HG03432 (cell line): ENCODE measurements around the gene MTG2.

Experiments
- ATAC-seq: cut with Tn5 transposase; IDR thresholded peaks from one replicate; pipeline ENCODE4 v1.9.1; 2021; ENCODE audit warnings: mild to moderate bottlenecking, moderate library complexity; ENCODE audit not compliant: unreplicated experiment

The MTG2 gene

DNA sequence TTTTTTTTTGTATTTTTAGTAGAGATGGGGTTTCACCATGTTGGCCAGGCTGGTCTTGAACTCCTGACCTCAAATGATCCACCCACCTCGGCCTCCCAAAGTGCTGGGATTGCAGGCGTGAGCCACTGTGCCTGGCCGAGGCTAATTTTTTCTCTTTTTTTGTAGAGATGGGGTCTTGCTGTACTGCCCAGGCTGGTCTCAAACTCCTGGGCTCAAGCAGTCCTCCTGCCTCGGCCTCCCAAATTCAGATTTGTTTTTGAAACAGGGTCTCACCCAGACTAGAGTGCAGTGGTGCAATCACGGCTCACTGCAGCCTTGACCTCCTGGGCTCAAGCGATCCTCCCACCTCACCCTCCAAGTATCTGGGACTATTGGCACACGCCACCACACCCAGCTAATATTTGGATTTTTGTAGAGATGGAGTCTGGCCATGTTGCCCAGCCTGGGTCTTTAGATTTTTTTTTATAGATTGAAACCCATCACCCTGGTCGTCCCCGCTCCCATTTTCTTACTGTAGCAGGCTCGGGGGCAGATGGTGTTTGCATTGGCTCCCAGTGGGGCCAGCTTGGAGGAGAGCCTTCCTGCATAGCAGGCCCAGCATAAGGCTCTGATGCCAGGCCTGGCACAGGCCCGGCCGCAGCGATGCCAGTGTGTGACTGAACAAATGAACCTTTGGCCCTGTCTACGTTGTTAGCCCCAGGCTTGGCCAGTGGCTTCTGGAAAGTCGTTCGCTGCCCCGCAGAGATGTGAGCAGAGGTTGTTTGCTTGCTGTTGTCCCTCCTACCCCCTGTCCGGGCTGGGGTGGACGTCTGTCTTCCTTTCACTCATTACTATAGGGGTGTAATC, 4.3 kb upstream of the MTG2 start:
- ATAC-seq: no peak

DNA sequence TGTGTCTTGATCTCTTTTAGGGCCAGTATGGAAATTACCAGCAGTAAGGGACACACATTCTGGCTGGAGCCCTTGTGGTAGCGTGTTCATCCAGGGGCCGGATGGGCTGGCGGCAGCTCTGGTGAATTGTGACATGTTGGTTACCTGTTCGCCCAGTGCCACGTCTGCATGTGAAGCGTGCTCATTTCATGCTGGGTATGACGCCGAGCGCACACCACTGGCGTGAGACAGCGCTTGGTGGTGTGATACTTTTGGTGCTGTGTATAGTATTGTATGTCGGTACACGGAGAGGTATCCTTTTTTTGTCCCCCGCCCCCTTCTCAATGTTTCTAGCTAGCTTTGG, 3.7 kb upstream of the MTG2 start:
- ATAC-seq: no peak

DNA sequence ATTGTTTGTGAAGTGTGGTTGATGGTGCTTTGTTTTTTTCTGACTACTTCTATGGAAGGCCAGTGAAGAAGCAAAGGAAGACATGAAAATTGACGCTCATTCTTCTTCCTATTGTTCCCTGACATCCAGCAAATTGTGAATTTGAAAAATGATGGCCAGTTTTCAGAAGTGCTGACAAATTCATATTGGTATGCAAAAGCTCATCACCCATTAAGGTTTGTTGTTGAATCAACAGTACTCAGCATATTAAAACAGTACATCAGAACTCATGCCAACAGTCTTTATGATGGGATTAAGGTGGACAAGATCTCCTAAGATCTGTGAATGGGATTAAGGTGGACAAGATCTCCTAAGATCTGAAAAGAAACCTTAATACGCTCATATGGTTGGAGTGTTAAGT, 1.0 kb upstream of the MTG2 start:
- ATAC-seq: no peak

DNA sequence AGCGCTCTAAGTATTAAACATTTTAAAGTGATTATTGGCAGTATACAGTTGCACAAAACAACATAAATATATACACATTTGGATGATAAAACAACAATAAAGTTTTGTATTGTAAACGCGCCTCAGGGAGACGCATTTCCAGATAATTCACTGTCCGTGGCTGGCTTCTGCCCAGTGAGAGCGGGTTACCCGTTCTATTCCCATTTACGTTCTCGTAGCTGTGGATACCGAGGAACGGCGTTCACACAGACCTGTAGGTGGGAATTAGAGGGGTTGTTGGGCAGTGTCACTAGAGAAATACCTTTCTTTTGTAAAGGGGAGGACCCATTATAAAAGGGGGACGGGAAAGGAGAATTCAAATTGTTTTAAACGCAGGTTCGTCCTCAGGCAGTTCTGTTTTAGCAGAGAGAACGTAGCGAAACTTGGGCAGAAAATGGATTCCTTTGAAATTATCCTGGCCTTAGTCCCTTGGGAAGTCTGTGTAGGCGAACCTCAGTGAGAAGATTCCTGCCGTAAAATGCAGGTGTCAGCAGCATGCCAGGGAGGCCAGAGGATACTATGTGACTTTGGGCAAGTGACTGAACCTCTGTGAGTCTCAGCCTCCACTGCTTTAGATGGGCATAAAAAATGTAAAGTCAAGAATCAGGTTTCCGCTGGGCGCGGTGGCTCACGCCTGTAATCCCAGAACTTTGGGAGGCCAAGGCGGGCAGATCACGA, 756 bp downstream of the MTG2 start:
- ATAC-seq: no peak

DNA sequence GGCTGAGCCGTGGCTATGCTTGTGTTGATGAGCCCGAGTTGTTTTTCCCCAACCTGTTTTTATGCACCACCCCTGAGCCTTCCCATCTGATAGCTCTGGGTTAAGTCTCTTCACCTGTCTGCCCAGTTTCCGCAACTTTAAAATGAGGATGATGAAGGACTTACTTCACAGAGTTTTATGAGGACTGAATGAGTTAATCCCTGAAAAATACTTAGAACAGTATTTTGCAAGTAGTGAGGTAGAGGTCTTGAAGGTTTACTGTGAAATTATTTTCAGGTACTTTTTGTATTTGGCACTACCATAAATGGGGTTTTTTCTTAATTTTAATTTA, 3.2 kb downstream of the MTG2 start:
- no peak for ATAC-seq

DNA sequence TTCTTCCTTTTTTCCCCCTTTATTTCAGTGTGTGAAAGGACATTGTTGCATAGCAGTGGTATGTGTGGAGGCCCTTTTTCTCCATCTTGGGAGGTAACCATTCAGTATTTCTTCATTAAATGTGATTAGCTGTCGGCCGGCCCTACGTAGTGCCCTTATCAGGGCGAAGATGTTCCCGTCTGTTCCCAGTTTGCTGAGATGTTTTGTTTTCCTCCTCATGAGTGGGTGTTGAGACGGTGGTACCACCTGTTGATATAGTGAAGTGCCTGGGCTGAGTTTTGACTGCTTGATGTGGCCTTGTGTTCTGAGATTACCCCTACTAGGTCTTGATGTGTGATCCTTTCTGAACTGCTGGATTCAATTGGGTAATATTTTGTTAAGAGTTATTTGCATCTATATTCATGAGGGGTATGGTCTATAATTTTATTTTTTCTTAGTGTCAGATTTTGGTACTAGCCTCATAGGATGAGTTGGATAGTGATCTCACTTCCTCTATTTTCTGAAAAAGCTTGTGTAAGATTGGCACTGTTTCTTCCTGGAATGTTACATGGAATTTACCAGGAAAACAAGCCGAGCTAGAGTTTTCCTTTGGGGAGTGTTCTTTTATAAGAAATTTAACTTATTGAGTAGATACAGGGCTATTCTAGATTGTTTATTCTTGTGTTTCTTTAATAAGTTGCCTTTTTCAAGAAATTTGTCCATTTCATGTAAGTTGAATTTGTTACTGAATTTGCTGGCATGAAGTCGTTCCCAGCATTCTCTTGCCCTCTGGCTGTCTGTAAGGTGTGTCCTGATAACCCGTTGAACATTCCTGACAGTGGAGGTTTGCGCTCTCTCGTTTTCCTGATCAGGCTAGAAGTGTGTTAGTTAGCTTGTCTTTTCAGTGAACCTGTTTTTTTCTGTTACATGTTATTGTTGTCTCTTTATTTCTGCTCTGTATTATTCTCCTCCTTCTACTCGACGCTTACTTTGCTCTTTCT, 4.3 kb downstream of the MTG2 start:
- no peak for ATAC-seq

DNA sequence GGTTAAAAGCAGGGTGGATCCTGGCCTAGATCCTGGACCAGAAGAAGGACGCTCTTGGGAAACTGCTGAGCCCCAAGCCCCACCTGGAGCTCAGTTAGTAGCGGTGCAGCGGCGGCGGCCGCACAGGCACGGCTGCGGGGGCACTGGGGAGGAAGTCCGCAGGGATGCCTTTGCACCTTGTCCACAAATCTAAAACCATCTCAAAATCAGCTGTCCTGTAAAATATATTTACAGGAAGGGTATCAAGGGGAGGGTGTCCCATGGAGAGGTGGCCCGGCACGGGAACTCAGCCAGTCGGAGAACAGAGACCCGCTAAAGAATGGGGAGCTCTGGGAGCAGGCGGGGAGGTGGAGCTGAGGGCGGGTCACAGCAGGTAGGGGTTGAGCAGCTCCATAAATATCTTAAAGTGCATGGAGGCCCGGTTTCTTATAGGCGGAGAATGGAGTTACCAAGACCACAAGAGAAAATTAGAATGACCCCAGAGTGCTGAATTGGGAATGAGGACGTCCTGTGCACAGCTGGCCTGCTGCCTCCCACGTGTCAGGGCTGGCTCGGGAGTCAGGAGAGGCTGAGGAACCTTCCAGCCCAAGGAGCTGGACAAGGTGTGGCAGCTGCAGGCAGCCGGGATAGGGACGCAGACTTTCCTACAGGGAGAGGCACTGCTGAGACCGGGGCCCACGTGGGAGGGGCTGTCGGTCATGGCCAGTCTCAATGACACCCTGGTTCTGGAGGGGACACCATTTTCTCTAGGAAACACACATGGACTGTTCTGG, 8.0 kb downstream of the MTG2 start:
- no peak for ATAC-seq

DNA sequence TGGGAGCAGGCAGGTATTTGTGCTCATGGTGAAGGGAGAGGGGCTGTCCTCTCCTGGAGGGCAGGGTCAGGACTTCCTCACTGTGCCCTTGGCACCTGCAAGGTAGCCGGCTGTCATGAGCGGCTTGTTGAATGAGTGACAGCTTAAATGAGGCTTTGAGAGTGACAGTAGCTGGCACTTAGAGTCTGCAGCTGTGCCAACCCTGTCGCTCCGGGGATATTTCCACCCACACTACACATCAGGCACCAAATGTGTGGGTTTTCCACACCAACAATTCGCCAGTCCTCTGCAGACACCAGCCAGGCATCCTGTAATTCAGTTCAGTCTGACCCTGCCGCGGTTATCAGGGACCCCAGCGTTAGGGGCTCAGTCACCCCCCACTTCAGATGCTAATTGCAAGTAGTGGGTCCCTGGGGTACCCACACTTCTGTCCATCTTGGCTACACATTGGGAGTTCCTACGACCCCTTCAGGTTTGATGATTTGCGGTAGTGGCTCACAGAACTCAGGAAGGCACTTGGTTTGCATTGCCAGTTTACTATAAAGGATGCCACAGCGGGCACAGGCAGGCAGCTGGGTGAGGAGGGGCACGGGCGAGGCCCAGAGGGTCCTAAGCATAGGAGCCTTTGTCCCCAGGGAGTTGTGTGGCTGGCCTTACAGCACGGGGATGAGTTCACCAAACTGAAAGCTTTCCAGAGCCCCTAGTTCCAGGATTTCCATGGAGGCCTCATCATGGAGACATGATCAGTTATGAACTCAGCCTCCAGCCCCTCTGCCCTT, 9.1 kb downstream of the MTG2 start:
- no peak for ATAC-seq

DNA sequence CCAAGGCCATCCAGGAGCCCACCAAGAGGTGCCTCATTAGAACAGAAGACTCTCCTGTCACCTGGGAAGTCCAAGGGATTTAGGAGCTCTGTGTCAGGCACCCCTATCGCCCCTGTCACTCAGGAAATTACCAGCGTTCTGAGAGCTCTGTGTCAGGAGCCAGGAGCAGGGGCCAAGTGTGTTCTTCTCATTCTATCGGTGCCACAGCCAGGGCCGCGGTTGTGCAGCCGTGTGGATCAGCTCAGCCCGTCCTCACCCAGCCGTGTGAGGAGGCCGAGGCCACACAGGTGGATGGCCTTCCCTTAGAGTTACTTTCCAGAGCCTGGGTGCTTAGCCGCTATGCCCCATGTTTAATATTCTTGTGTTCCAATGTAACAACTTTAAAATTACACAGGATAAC, 9.8 kb downstream of the MTG2 start:
- ATAC-seq: no peak

DNA sequence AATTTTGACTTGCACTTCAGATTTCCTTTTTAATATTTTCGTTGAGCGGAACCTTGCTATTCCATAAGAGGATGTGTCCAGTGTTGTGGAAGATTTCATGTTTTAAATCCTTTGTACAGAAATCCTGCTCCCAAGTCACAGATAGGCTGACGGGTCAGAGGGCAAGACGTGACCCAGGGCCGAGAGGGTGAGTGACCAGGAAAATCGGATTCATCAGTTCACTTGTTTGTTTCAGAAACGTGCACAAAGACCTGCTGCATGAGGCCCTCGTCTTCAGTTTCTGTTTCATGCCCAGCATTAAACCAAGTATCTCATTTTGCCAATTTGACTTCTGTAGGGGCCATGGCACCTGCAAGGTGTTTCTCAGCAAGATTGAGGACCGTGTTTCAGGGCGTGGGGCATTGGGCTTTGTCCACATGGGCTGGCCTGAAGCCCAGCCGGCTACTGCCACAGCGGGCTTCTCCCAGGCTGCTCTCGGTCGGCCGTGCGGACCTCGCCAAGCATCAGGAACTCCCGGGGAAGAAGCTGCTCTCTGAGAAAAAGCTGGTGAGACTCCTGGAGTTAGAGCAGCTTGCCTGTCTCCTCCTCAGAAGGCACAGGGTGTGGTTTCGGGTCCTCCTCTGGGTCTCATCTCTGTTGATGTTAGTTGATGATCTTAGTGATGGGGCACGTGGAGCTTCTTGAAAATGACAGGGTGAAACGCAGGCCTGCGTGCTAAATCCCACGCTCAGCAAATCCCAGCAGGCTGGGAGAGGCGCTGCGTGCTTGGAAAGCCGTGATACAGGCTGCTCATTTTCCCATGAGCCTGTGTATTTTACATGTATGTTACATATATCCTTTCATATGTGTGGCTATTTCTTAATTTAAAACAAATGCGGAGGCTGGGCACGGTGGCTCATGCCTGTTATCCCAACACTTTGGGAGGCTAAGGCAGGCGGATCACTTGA, 10.5 kb downstream of the MTG2 start:
- no peak for ATAC-seq

DNA sequence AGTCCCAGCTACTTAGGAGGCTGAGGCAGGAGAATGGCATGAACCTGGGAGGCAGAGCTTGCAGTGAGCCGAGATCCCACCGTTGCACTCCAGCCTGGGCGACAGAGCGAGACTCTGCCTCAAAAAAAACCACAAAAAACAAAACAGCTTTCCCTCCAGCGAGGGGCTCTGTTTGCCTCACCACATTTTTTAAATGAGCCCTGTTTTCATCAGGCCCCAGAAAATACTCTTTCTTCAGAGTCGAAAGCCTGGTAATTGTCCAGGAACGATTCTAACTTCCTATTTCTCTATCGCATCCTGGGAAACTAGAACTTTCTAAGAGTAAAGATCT, 12.2 kb downstream of the MTG2 start:
- ATAC-seq: no peak

DNA sequence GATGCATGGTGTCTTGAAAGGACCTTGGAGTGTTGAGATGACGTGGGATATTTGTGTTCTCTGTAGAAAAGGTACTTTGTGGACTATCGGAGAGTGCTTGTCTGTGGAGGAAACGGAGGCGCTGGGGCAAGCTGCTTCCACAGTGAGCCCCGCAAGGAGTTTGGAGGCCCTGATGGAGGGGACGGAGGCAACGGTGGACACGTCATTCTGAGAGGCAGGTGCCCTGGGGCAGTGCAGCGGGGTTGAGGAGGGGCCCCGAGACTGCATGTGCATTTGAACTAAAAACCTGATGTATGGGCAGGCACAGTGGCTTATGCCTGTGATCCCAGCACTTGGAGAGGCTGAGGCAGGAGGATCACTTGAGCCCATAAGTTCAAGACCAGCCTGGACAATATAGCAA, 12.9 kb downstream of the MTG2 start:
- ATAC-seq: no peak

DNA sequence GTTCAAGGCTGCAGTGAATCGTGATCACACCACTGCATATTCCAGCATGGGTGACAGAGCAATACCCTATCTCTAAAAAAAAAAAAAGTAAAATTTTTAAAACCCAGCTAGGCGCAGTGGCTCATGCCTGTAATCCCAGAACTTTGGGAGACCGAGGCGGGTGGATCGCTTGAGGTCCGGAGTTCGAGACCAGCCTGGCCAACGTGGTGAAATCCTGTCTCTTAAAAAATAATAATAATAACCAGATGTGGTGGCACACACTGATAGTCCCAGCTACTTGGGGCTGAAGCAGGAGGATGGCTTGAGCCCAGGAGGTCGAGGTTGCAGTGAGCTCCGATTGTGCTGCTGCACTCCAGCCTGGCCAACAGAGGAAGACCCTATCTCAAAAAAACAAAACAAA, 13.5 kb downstream of the MTG2 start:
- ATAC-seq: no peak

DNA sequence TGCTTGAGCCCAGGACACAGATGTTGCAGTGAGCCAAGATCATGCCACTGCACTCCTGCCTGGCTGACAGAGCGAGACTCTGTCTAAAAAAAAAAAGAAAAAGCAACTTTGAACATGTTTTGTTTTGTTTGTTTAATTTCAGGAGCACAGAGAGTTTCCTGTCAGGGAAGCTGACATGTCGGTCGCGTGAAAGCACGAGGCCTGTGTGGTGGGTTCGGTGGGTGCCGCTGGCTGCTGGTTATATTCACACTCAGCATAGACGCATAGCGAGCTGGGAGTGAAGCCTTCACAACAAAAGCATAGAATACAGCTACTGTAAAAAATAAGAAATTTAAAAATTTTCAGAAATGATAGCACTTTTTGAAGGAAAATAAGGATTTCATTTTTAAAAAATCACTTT, 14.5 kb downstream of the MTG2 start:
- ATAC-seq: no peak

DNA sequence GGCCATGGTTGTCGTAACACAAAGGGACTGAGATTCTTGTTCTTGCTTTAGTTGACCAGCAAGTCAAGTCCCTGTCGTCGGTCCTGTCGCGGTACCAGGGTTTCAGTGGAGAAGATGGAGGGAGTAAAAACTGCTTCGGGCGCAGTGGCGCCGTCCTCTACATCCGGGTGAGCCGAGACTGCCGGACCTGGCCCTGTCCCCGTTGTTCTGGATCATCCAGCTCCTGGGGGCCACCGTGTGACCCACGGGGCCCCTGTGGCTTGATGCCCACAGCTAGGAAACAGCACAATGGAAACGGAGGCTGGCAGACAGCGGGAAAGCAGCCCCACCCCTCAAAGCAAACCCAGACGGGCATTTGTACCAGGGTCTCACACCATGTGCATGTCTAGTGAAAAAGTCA, 15.0 kb downstream of the MTG2 start:
- ATAC-seq: no peak

DNA sequence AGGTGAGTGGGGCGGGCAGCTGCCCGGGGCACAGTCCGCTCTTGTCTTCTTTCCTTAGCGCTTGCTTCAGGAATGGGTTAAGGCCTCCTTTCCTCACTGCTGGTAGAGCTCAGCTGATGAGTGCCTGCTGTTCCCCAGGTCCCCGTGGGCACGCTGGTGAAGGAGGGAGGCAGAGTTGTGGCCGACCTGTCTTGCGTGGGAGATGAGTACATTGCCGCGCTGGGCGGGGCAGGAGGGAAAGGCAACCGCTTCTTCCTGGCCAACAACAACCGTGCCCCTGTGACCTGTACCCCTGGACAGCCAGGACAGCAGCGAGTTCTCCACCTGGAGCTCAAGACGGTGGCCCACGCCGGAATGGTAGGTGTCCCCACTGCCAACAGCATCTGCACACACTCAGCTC, 15.7 kb downstream of the MTG2 start:
- ATAC-seq: no peak

DNA sequence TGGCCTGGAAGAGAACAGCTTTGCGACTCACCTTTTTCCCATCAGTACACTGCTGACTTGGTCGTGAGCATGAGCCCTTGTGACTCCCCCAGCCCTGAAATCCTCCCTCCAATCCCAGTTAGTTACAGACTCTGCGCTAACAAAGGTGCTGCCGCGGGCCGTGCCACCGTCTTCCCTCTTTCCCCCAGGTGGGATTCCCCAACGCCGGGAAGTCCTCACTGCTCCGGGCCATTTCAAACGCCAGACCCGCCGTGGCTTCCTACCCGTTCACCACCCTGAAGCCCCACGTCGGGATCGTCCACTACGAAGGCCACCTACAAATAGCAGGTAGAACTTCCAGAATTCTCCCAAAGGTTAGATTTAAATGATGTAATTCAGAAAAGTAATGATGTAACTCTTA, 16.1 kb downstream of the MTG2 start:
- ATAC-seq: no peak

DNA sequence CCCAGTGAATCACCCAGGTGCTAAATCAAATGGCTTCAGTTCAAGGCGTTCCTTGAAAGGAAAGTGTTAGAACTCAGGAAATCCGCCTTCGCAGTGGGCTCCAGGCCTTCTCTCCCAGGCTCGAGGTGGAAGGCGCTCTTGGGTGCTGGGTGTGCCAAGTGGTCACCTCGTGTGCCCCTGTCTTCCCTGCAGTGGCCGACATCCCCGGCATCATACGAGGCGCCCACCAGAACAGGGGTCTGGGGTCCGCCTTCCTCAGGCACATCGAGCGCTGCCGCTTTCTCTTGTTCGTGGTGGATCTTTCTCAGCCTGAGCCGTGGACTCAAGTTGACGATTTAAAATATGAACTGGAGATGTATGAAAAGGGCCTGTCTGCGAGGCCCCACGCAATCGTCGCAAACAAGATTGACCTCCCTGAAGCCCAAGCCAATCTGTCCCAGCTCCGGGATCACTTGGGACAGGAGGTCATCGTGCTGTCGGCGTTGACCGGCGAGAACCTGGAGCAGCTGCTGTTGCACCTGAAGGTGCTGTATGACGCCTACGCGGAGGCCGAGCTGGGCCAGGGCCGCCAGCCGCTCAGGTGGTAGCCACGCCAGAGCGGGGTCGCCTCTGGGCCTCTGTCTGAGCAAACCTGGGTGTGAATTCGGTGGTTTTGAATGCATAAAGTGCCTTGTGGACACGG, 17.8 kb downstream of the MTG2 start:
- no peak for ATAC-seq
